ENCODE data around the gene STAT5A.
"Not testable (repeated sequence)": the region's sequence is repeated elsewhere in the genome, so short reads cannot be mapped to it uniquely, and the experiment has no call there.

DNA sequence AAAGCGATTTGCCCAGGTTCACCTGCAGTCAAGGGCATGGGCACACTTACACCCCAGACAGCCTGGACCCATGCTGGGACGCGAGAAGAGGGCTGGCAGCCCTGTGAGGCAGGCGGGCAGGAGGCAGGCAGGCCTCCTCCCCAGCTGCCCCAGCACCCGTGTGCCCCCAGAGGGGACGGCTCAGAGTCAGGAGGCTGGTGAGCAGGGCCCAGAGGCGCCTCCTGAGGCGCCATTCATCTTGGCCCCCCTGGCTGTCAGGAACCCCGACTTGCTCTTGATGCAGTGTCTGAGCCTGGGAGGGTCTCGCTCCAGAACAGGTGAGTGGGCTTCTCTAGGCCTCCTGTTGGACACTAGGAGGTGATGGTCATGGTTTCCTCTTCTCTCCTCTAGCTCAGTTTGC is 11.1 kb downstream of the STAT5A start:
- not testable (repeated sequence) for TF ChIP-seq POLR2A (IDR thresholded peaks at IDR 0.05)
- TF ChIP-seq, protein P1, sequence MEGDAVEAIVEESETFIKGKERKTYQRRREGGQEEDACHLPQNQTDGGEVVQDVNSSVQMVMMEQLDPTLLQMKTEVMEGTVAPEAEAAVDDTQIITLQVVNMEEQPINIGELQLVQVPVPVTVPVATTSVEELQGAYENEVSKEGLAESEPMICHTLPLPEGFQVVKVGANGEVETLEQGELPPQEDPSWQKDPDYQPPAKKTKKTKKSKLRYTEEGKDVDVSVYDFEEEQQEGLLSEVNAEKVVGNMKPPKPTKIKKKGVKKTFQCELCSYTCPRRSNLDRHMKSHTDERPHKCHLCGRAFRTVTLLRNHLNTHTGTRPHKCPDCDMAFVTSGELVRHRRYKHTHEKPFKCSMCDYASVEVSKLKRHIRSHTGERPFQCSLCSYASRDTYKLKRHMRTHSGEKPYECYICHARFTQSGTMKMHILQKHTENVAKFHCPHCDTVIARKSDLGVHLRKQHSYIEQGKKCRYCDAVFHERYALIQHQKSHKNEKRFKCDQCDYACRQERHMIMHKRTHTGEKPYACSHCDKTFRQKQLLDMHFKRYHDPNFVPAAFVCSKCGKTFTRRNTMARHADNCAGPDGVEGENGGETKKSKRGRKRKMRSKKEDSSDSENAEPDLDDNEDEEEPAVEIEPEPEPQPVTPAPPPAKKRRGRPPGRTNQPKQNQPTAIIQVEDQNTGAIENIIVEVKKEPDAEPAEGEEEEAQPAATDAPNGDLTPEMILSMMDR (IDR thresholded peaks at IDR 0.05), result not testable (repeated sequence)
